Sigmoid colon (tissue), 7 donors: ENCODE measurements around the gene MYO1C. TPM values are rescaled to one million over a fixed set of nuclear protein-coding genes. Genes with fewer than 3 reads are reported as not detected.
"Not testable (repeated sequence)": the region's sequence is repeated elsewhere in the genome, so short reads cannot be mapped to it uniquely, and the experiment has no call there.

Experiments used
- DNase-seq: peaks from one replicate; pipeline ENCODE4 v3.0.0-alpha.2; 2019
- H3K27ac ChIP-seq, 4 donors: fragments of 200-600 bp; sonication (generic); one replicate each; pipeline ENCODE4 v1.5.1; 2016 to 2019; ENCODE audit warnings: mild to moderate bottlenecking in 1 of 4
- H3K27me3 ChIP-seq, 3 donors: fragments of 200-600 bp; sonication (generic); one replicate each; pipeline ENCODE4 v1.5.1; 2019; ENCODE audit warnings: mild to moderate bottlenecking in 1 of 3
- H3K36me3 ChIP-seq, 4 donors: fragments of 200-600 bp; sonication (generic); one replicate each; pipeline ENCODE4 v1.5.1; 2016 to 2019
- H3K4me1 ChIP-seq, 4 donors: fragments of 200-600 bp; sonication (generic); one replicate each; pipeline ENCODE4 v1.5.1; 2017 to 2019
- H3K4me3 ChIP-seq, 4 donors: fragments of 200-600 bp; sonication (generic); one replicate each; pipeline ENCODE4 v1.5.1; 2017 to 2019; ENCODE audit warnings: mild to moderate bottlenecking in 2 of 4, moderate library complexity in 1 of 4
- H3K9me3 ChIP-seq, 4 donors: fragments of 200-600 bp in 3 of 4; sonication (generic) in 3 of 4; one replicate each; pipeline versions ENCODE4 v1.5.1 to v1.6.1; 2013 to 2019
- CTCF ChIP-seq, 4 experiments: fragments of 450-650 bp in 3 of 4; fragments of 200-600 bp in 1 of 4; IDR thresholded peaks; one replicate each; pipeline ENCODE4 v1.5.1; 2016 to 2019; ENCODE audit warnings: antibody characterized with exemption in 4 of 4, mild to moderate bottlenecking in 3 of 4, moderate library complexity in 2 of 4
- EP300 ChIP-seq, 4 donors: sonication (generic); formaldehyde crosslinking; IDR thresholded peaks; one replicate each; pipeline ENCODE4 v1.6.1; 2017; ENCODE audit warnings: antibody characterized with exemption in 4 of 4
- POLR2A ChIP-seq, 2 donors: fragments of 450-650 bp; IDR thresholded peaks; one replicate each; pipeline ENCODE4 v1.6.1; 2016; ENCODE audit warnings: antibody characterized with exemption in 2 of 2, mild to moderate bottlenecking in 2 of 2, moderate library complexity in 2 of 2
- POLR2AphosphoS5 ChIP-seq, 4 donors: sonication (generic); formaldehyde crosslinking; IDR thresholded peaks; one replicate each; pipeline ENCODE4 v1.6.1; 2017; ENCODE audit warnings: antibody characterized with exemption in 4 of 4
- WGBS, 2 donors: extraction: QIAGEN DNeasy Blood & Tissue Kit; methylation state at CpG; one replicate each; pipeline ENCODE4 v1.1.7; 2013; 5-methylcytosine and 5-hydroxymethylcytosine counted together
- intact Hi-C: fragments of 100-400 bp; cut with DNase I; formaldehyde crosslinking; loops from one replicate; pipeline ENCODE4 v1.15.1; 2023
- polyA plus RNA-seq, 3 donors: library from polyadenylated mRNA; stranded (reverse); fragments of 200-250 nt; gene quantifications; one replicate each; pipeline ENCODE4 v1.2.3, GENCODE V29; 2013
- total RNA-seq, 4 donors: library from RNA; depleted of rRNA; stranded (reverse); fragments of >200 nt; gene quantifications; one replicate each; pipeline ENCODE4 v1.1.0, GENCODE V29; 2016
- donor health status: healthy with polysubstance abuse.
- donor health status: Bipolar disorder and iron deficiency.
- donor health status: healthy.

Gene MYO1C
- total and polyA plus RNA-seq, 7 donors: 72.7 to 179 (median 116) TPM

DNA sequence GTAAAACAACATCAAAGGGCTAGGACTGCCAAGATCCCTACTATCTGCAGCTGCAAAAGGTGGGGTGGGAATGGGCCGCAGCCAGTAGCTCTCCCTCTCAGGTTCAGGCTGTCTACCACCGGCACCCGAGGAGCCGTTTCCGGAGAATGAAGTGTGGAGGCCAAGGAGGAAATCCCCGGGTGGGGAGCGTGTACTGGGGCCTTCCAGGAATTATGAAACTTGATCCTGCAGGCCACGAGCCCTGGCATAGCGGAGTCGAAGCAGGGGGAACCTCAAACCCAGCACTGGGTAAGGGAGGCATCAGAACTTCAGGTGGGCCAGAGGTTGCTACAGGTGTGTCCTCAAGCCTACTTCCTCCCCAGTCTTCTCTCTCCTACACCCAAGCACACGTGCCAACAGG is 18.8 kb upstream of the MYO1C start:
- 34 to 47% methylated on average over 11 of the region's 11 CpGs for WGBS, 2 donors
- Histone ChIP-seq H3K9me3 (no peaks in the 10 kb centered on the region), H3K4me3 (no peak overlapping the region), H3K4me1 (peaks cover 0 to 55% (median 45%) of the 10 kb centered on the region in 4 donors), H3K27ac (peak overlapping the region; percentile 69 to 77 (median 71)), H3K27me3 (no peaks in the 10 kb centered on the region), H3K36me3 (peaks cover 7 to 50% (median 41%) of the 10 kb centered on the region in 4 donors)
- TF ChIP-seq POLR2A (IDR thresholded peaks at IDR 0.05) (no peak), POLR2AphosphoS5 (IDR thresholded peaks at IDR 0.05) (peak in 1 of 4 donors; percentile 15)
- intact Hi-C loops: no loop called here
- peak; percentile 77 for DNase-seq

DNA sequence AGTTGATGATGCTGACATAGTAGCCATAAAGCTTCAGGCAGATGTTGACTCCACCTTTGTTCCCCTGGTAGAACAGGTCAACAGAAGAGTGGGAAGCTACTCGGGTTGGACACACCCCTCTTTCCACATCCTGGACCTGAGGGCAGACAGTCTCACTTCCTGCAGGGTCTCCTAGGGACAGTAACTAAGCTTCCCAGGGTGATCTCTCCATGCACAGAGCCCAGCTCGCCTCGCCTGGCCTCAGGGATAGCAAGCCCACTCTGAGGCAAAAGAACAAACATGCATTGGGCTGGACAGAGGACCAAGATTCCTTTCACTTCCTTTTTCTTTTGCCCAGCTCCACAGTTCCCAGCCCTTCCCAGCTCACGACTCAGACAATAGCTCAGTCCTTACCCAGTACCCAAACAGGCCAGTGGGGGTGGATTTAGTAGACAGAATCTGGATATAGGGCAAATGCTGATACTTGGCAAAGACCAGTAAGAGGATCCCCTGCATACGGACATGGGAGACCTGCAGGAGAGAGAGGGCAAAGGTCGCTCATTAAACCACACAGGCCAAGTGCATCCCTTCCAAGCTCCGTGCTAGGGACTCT is 16.9 kb upstream of the MYO1C start:
- Histone ChIP-seq H3K27ac (no peak overlapping the region), H3K36me3 (peaks cover 7 to 63% (median 44%) of the 10 kb centered on the region in 4 donors), H3K4me1 (peaks cover 0 to 40% (median 30%) of the 10 kb centered on the region in 4 donors), H3K27me3 (no peaks in the 10 kb centered on the region), H3K4me3 (no peak overlapping the region), H3K9me3 (no peaks in the 10 kb centered on the region)
- 22 to 67% methylated on average over 7 of the region's 7 CpGs for WGBS, 2 donors
- intact Hi-C loops: no loop called here
- DNase-seq: no peak
- TF ChIP-seq EP300 (IDR thresholded peaks at IDR 0.05) (no peak), POLR2AphosphoS5 (IDR thresholded peaks at IDR 0.05) (no peak), CTCF (IDR thresholded peaks at IDR 0.05) (no peak), POLR2A (IDR thresholded peaks at IDR 0.05) (no peak)

GRCh38 chr17:1508709-1509108 is 16.2 kb upstream of the MYO1C start:
- Histone ChIP-seq H3K4me1 (peaks cover 0 to 34% (median 26%) of the 10 kb centered on the region in 4 donors), H3K36me3 (peaks cover 7 to 68% (median 42%) of the 10 kb centered on the region in 4 donors)
- 64 to 87% methylated on average over 25 of the region's 25 CpGs for WGBS, 2 donors
- H3K27me3 ChIP-seq, H3K4me3 ChIP-seq, intact Hi-C loops, H3K9me3 ChIP-seq, H3K27ac ChIP-seq: not testable (repeated sequence)
- peak; percentile 59 for DNase-seq

DNA sequence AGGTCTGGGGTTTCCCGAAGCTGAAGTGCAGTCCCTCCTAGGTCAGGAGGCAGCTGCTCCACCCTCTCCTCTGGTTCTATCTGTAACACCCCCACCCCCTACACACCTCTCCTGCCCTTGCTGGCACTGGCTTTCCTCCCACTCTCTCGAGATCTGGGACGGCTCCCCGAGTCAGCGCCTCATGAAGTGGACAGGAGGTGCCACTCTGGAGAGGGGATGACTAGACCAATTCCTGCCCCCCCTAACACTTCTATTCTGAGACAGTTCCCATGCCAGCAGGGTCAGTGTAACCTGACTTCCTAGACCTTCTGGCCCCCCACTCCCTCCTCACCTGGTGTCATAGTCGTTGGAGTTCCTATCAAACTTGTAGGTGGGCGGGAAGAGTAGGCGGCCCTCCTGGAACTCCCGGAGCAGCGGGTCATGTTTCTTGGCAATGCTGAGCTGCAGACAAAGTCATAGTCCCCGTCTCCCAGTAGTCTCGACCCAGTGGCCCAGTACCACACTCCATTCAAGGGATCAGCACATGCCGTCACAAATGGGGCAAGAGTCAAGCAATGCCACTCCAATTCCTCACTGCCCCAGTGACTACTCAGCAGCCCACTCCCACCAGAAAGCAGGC is 14.3 kb upstream of the MYO1C start:
- intact Hi-C loops: no loop called here

GRCh38 chr17:1505586-1505985 is 13.1 kb upstream of the MYO1C start:
- peaks cover 0 to 4% (median 2%) of the 10 kb centered on the region in 4 donors for H3K4me1 ChIP-seq
- no peak overlapping the region for H3K27ac ChIP-seq
- no peak overlapping the region for H3K4me3 ChIP-seq
- intact Hi-C loops: no loop called here
- TF ChIP-seq POLR2A (IDR thresholded peaks at IDR 0.05): no peak
- TF ChIP-seq POLR2AphosphoS5 (IDR thresholded peaks at IDR 0.05): no peak
- TF ChIP-seq EP300 (IDR thresholded peaks at IDR 0.05): no peak
- TF ChIP-seq CTCF (IDR thresholded peaks at IDR 0.05): no peak
- H3K27me3 ChIP-seq: no peaks in the 10 kb centered on the region
- peaks cover 7 to 76% (median 33%) of the 10 kb centered on the region in 4 donors for H3K36me3 ChIP-seq
- no peaks in the 10 kb centered on the region for H3K9me3 ChIP-seq
- 91 to 92% methylated on average over 5 of the region's 5 CpGs for WGBS, 2 donors
- no peak for DNase-seq

More for the DNA sequence above, 14.3 kb upstream of the MYO1C start:
- TF ChIP-seq POLR2A (IDR thresholded peaks at IDR 0.05): no peak
- no peak for TF ChIP-seq CTCF (IDR thresholded peaks at IDR 0.05)
- no peak for TF ChIP-seq POLR2AphosphoS5 (IDR thresholded peaks at IDR 0.05)
- no peak for TF ChIP-seq EP300 (IDR thresholded peaks at IDR 0.05)
- Histone ChIP-seq H3K9me3 (no peaks in the 10 kb centered on the region), H3K4me3 (no peak overlapping the region), H3K4me1 (peaks cover 0 to 15% (median 11%) of the 10 kb centered on the region in 4 donors), H3K27ac (no peak overlapping the region), H3K36me3 (peaks cover 7 to 66% (median 33%) of the 10 kb centered on the region in 4 donors), H3K27me3 (no peaks in the 10 kb centered on the region)
- 93% methylated on average over 13 of the region's 13 CpGs for WGBS, 2 donors
- no peak for DNase-seq
